ENCODE measurements around the gene TBPL2. TPM values are rescaled to one million over a fixed set of nuclear protein-coding genes. Genes with fewer than 3 reads are reported as not detected.
"Not testable (repeated sequence)": the region's sequence is repeated elsewhere in the genome, so short reads cannot be mapped to it uniquely, and the experiment has no call there.

The TBPL2 gene
- total RNA-seq, 6 experiments from 2014 or later: not detected

GRCh38 chr14:55426891-55427290, 13.5 kb downstream of the TBPL2 start:
- Histone ChIP-seq H3K9me3 (no peaks in the 10 kb centered on the region), H3K27me3 (no peaks in the 10 kb centered on the region), H3K36me3 (no peaks in the 10 kb centered on the region), H3K27ac (no peak overlapping the region), H3K4me3 (no peak overlapping the region), H3K4me1 (no peaks in the 10 kb centered on the region)
- intact Hi-C loops (cut with DNase I): no loop called here
- DNase-seq (no peak), ATAC-seq (no peak)
- 45% methylated on average over 4 of the region's 4 CpGs for WGBS (ENCODE audit: insufficient coverage, low coverage, low lambda C conversion rate, missing lambda C conversion rate)
- TF ChIP-seq POLR2A (IDR thresholded peaks at IDR 0.05) (no peak), CTCF (IDR thresholded peaks at IDR 0.05) (no peak)

GRCh38 chr14:55425091-55425490, 15.3 kb downstream of the TBPL2 start:
- H3K4me1 ChIP-seq: no peaks in the 10 kb centered on the region
- DNase-seq: no peak
- TF ChIP-seq CTCF (IDR thresholded peaks at IDR 0.05): no peak
- no peaks in the 10 kb centered on the region for H3K9me3 ChIP-seq
- H3K36me3 ChIP-seq: no peaks in the 10 kb centered on the region
- intact Hi-C loops (cut with DNase I): no loop called here
- WGBS (ENCODE audit: insufficient coverage, low coverage, low lambda C conversion rate, missing lambda C conversion rate): 88% methylated on average over 1 of the region's 1 CpG
- H3K4me3 ChIP-seq: no peak overlapping the region
- ATAC-seq: no peak
- H3K27me3 ChIP-seq: no peaks in the 10 kb centered on the region
- no peak overlapping the region for H3K27ac ChIP-seq

- no peak overlapping the region for H3K4me3 ChIP-seq
- DNase-seq: no peak
- H3K36me3 ChIP-seq: no peaks in the 10 kb centered on the region
- ATAC-seq: no peak
- no peaks in the 10 kb centered on the region for H3K9me3 ChIP-seq
- H3K27me3 ChIP-seq: no peaks in the 10 kb centered on the region
- intact Hi-C loops (cut with DNase I): no loop called here
- 22% methylated on average over 2 of the region's 2 CpGs for WGBS (ENCODE audit: insufficient coverage, low coverage, low lambda C conversion rate, missing lambda C conversion rate)
- H3K27ac ChIP-seq: no peak overlapping the region
- TF ChIP-seq POLR2A (IDR thresholded peaks at IDR 0.05): no peak
- TF ChIP-seq CTCF (IDR thresholded peaks at IDR 0.05): no peak
- no peaks in the 10 kb centered on the region for H3K4me1 ChIP-seq
Observed at GRCh38 chr14:55423969-55424368, 16.4 kb downstream of the TBPL2 start.

- H3K4me3 ChIP-seq; intact Hi-C loops (cut with DNase I); H3K4me1 ChIP-seq; H3K9me3 ChIP-seq; H3K27me3 ChIP-seq; H3K36me3 ChIP-seq; H3K27ac ChIP-seq; DNase-seq; ATAC-seq: not testable (repeated sequence)
- 90% methylated on average over 10 of the region's 11 CpGs for WGBS (ENCODE audit: insufficient coverage, low coverage, low lambda C conversion rate, missing lambda C conversion rate)
Observed at GRCh38 chr14:55422338-55422737, 18.1 kb downstream of the TBPL2 start.

- H3K27ac ChIP-seq: no peak overlapping the region
- H3K9me3 ChIP-seq: no peaks in the 10 kb centered on the region
- no peak overlapping the region for H3K4me3 ChIP-seq
- no peaks in the 10 kb centered on the region for H3K4me1 ChIP-seq
- no peak for DNase-seq
- intact Hi-C loops (cut with DNase I): no loop called here
- WGBS (ENCODE audit: insufficient coverage, low coverage, low lambda C conversion rate, missing lambda C conversion rate): 100% methylated on average over 1 of the region's 1 CpG
- TF ChIP-seq CTCF (IDR thresholded peaks at IDR 0.05) (no peak), POLR2A (IDR thresholded peaks at IDR 0.05) (no peak)
- H3K36me3 ChIP-seq: no peaks in the 10 kb centered on the region
- no peaks in the 10 kb centered on the region for H3K27me3 ChIP-seq
- ATAC-seq: no peak
Observed at GRCh38 chr14:55419663-55420062, 20.8 kb downstream of the TBPL2 start.

Data from right lobe of liver (tissue), 6 donors.